Head of caudate nucleus (tissue), 42 donors: Measurements from ENCODE around the gene ACMSD.
"Not testable (repeated sequence)": the region's sequence is repeated elsewhere in the genome, so short reads cannot be mapped to it uniquely, and the experiment has no call there.

Source experiments
- DNase-seq, 42 donors: peaks; one replicate each; pipeline versions ENCODE4 v3.0.0 to v3.0.0-alpha.2; 2020 to 2021; ENCODE audit warnings: mixed read lengths in 7 of 42
- intact Hi-C: fragments of 100-400 bp; cut with DNase I; formaldehyde crosslinking; loops from one replicate; pipeline ENCODE4 v1.15.0; 2022

Gene ACMSD

GRCh38 chr2:134838143-134838620 is at the start of gene ACMSD:
ACMSD (plus strand) TSS chr2:134838616; CDS start chr2:134838683, 67 bp downstream.
- intact Hi-C loops, result no loop called here
- no peak for DNase-seq

- no peak for DNase-seq
- intact Hi-C loops, result no loop called here
Measured at GRCh38 chr2:134790487-134790886, 47.9 kb upstream of the ACMSD start.

DNA sequence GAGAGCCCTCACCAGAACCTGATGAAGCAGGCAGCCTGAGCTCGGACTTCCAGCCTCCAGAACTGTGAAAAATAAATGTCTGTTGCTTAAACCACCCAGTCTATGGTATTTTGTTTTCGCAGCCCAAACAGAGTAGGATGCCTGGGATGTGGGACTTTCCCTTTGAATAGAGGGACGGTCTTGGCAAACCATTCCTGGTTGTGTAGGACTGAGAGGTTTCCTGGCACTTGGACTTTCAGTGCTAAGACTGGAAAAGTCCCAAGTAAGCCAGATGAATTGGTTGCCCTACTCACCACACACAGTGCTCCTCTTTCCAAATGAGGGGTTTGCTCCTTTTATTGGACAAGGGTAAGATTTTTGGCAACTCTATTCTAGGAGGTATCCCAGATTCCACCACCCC is 46.8 kb upstream of the ACMSD start:
- intact Hi-C loops, result no loop called here
- peak in 2 of 42 donors; percentile 20 to 23 for DNase-seq

- intact Hi-C loops, result no loop called here
- peak in 30 of 42 donors; percentile 14 to 83 (median 46) for DNase-seq
Measured at GRCh38 chr2:134792186-134792585, 46.2 kb upstream of the ACMSD start.

DNA sequence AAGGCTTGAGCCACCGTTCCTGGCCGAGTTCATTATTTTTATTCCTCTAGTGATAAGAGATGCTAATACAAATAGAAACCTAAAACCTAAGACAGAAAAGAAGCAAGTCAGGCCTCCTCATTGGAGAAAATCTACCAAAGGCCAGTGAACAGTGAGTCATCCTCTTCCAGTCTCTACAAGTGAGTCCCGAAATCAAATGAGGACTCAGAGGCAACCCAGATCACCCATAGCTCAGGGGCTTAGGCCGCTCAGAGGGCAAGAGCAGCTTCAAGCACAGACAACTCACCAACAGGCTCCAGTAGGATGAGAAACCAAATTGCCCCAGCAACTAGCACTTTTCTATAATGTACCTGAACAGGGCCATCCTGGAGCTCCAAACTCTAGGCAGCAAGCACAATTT is 42.7 kb upstream of the ACMSD start:
- intact Hi-C loops, result no loop called here

DNA sequence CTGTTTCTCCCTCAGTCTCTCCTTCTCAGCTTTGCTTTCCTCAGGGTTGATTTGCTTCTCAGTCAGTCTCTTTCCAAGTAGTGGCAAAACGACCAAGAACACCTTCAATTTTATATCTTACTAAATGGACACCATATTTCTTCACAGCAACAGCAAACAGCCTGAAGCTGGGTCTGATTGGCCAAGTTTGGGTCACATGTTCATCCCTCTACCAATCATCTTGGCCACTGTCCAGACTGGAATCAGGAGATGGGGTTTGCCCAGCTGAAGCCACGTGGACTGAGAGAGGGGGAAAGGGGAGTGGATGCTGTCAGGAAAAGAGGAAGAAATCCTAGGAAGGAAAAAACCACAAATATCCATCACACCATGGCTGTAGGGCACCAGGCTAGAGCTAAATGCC is 42.0 kb upstream of the ACMSD start:
- intact Hi-C loops, result no loop called here
- DNase-seq, result no peak

More for the DNA sequence above, 42.7 kb upstream of the ACMSD start:
- DNase-seq, result no peak

DNA sequence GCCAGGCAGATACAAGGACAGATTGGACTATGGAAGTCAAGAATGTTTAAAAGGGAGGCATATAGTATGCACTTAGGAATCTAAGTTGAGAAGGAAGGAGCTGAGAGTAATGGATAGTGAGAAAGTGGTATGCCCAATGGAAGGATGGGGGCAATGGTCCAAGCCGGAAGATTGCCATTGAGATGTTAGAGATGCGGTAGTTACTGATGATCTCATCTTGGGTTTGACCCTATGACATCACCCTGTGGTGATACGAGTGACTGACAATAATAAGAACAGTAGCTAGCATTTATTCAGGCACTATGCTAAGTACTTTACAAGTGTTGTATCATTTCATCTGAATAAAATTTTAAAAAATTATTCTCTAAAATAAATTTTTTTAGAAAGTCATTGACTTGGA is 38.5 kb upstream of the ACMSD start:
- no peak for DNase-seq

DNA sequence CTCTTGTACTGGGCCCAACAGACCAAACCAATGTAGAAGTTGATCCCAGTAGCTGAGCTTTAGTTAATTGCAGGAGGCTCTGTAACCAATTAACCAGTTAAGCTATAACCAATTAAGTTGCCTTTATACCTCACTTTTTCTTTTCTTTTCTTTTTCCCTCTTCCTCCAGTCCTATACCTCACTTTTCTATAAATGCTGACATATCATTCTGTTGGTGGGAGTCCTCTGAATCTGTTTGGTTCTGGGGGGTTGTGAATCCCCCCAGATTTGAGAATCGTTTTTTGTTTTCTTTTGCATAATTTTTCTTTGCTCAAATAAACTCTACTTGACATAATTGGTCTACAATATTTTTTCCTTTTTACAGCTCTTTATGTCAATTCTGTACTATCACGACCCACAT is 38.1 kb upstream of the ACMSD start:
- intact Hi-C loops, result no loop called here
- no peak for DNase-seq

More for the DNA sequence above, 38.5 kb upstream of the ACMSD start:
- intact Hi-C loops, result no loop called here

GRCh38 chr2:134803609-134804405 is 34.6 kb upstream of the ACMSD start:
- intact Hi-C loops, DNase-seq: not testable (repeated sequence)

DNA sequence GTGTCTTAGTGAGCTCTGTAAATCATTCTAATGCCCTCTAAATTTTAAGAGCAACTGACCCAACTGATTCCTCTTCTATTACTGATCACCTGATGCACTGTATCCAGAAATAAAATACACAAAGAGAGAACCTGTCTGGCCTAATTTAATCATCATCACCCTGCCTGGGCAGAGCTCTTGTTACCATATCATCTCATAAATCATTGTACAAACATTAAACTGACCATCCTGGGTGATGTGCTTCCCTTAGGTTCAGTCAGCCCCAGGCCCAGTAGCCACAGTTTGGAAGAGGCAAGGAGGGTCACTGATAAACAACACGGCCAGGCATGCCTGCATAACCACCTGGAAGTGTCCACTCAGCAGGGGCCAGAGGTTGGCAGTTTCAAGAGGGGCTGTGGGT is 22.7 kb upstream of the ACMSD start:
- intact Hi-C loops, result no loop called here
- no peak for DNase-seq

DNA sequence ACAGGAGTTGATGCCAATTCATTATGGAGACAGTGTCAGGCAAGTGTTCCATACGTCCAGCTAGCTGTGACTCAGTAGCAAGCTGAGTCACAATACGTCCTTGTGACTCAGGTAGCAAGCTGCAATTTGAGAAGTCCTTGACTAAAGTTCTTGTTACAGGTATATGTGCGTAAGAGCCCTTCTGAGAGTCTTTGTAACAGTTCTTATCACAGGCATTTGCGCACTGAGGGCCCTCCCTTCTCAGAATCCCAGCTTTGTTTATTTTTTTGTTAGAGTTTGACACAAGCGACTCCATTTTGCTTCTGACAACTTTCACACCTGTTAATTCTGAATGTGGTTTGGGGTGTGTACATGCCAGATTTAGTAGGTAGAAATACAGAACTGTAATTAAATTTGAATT is 20.1 kb upstream of the ACMSD start:
- no peak for DNase-seq
- intact Hi-C loops, result no loop called here

- intact Hi-C loops, result no loop called here
- peak in 4 of 42 donors; percentile 2 to 18 (median 8) for DNase-seq
Measured at GRCh38 chr2:134819334-134819733, 19.1 kb upstream of the ACMSD start.

DNA sequence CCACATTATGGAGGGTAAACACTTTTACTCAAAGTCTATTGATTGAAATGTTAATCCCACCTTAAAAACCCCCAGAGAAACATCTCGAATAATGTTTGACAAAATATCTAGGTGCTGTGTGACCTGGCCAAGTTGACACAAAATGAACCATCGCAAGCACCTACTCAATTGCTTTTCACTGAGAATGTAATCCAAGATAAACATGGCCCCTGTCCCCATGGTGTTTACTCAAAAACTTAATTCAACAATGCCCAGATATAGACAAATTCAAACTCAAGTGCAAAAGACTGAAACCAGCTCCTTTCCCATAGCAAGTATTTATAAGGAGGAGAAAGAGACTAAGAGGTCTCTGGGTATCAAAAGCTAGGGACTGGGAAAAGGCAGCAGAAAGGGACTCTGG is 15.0 kb upstream of the ACMSD start:
- DNase-seq, result no peak
- intact Hi-C loops, result no loop called here

GRCh38 chr2:134823832-134824231 is 14.6 kb upstream of the ACMSD start:
- intact Hi-C loops, result no loop called here
- DNase-seq, result no peak

GRCh38 chr2:134825716-134826115 is 12.7 kb upstream of the ACMSD start:
- DNase-seq, intact Hi-C loops: not testable (repeated sequence)

- intact Hi-C loops, result no loop called here
- no peak for DNase-seq
Measured at GRCh38 chr2:134835471-134835870, 2.9 kb upstream of the ACMSD start.

DNA sequence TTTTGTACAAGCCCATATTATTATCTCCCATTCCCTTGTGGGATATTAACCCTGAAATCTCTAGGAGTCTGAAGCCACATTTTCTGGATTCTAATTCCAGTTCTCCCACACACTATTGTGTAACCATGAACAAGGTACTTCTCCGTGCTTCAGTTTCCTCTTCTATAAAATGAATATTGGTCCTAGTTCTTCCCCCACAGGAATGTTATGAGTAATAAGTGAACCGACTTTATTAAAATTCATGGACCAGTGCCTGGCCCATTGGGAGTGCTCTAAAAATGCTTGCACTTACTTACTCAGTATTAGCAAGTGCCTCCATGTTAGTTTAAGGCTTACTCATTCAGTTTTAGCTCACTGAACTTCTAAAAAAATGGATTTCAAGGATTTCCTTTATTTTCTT is 1.4 kb upstream of the ACMSD start:
- intact Hi-C loops, result no loop called here
- peak in 11 of 42 donors; percentile 3 to 65 (median 13) for DNase-seq

DNA sequence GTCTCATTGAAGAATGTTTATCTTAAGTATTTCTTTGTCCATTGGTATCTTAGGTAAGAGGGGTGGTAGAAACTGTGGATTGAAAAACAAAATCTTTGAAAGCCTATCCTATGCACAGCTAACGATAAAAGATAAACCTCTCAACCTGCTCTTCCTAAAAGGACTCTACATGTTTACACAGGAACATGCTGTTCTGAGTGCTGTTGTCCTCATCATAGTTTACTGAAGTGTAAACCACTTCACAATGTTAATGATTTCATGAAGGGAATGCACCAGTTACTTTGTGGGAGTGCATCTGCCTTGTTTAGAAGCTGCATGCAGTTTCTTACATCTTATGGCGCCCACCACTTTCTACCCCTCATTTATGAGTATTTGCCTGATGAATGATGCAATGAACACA is 1.2 kb downstream of the ACMSD start:
- intact Hi-C loops, result no loop called here
- no peak for DNase-seq

GRCh38 chr2:134842930-134843490 is 4.6 kb downstream of the ACMSD start:
- intact Hi-C loops, result no loop called here
- no peak for DNase-seq

DNA sequence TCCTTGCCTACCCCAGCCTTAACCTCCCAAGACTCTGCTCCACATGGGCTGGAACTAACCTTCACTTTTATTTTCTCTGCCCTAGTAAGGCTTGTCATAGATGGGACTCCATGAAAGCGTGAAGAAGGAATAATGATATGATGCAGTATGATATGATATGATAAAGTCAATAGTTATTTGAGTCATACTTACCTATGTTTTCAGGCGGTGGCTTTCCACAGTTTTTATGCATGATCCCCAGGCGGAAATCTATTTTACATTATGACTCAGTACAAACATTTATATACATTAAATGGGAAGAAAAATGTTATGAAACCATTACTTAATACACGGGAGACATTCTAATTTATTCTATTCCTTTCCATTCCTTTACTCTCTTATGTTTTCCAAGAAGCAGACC is 5.6 kb downstream of the ACMSD start:
- no peak for DNase-seq
- intact Hi-C loops, result no loop called here

DNA sequence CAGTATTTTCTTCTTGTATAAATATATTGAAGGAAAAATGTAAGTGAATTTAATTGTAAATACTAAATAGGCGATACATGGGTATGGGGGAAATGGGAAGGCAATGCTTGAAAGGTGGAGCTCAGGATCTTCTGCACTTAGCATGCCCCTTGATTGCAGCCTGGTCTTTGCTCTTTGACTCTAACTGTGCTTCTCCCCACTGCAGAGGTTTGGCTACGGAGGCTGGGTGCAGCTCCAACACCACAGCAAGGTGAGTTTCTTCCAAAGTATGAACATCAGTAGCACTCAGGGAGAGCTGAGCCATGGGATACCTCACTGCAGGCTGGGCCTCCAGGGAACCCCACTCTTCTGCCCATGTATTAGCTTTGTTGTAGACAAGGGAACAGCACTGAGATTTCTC is 6.6 kb downstream of the ACMSD start:
- intact Hi-C loops, result no loop called here

More for the DNA sequence above, 6.6 kb downstream of the ACMSD start:
- DNase-seq, result no peak
